Heart left ventricle (tissue), 16 donors: ENCODE results near the gene REPS2. TPM values are rescaled to one million over a fixed set of nuclear protein-coding genes. Genes with fewer than 3 reads are reported as not detected.

Experiments
- ATAC-seq, 4 donors: fragments of 200-7000 bp; cut with Tn5 transposase; one replicate each; pipeline ENCODE4 v1.9.1; 2020 to 2022; ENCODE audit warnings: moderate library complexity in 4 of 4, mild to moderate bottlenecking in 3 of 4, moderate number of reproducible peaks in 1 of 4
- DNase-seq, 5 donors: peaks; one replicate each; pipeline ENCODE4 v3.0.0-alpha.2; 2020
- H3K27ac ChIP-seq, 12 donors: fragments of 200-600 bp; sonication (generic) in 4 of 12; one replicate each; pipeline versions ENCODE4 v1.5.0 to v1.8.0; 2016 to 2022; ENCODE audit warnings: mild to moderate bottlenecking in 2 of 12
- H3K27me3 ChIP-seq, 9 donors: fragments of 200-600 bp; sonication (generic) in 2 of 9; one replicate each; pipeline versions ENCODE4 v1.5.1 to v1.8.0; 2016 to 2022; ENCODE audit warnings: mild to moderate bottlenecking in 3 of 9
- H3K36me3 ChIP-seq, 9 donors: fragments of 200-600 bp; sonication (generic) in 2 of 9; one replicate each; pipeline versions ENCODE4 v1.5.0 to v1.8.0; 2018 to 2022; ENCODE audit warnings: mild to moderate bottlenecking in 2 of 9
- H3K4me1 ChIP-seq, 12 donors: fragments of 200-600 bp; sonication (generic) in 4 of 12; one replicate each; pipeline versions ENCODE4 v1.5.0 to v1.8.0; 2016 to 2022; ENCODE audit warnings: mild to moderate bottlenecking in 3 of 12
- H3K4me3 ChIP-seq, 12 donors: fragments of 200-600 bp; sonication (generic) in 4 of 12; one replicate each; pipeline versions ENCODE4 v1.5.0 to v1.8.0; 2017 to 2022; ENCODE audit warnings: mild to moderate bottlenecking in 9 of 12, moderate library complexity in 4 of 12
- H3K9me3 ChIP-seq, 12 donors: fragments of 200-600 bp; sonication (generic) in 4 of 12; one replicate each; pipeline versions ENCODE4 v1.5.0 to v1.8.0; 2016 to 2022; ENCODE audit warnings: mild to moderate bottlenecking in 1 of 12
- CTCF ChIP-seq, 12 donors: fragments of 200-600 bp; sonication (generic) in 4 of 12; IDR thresholded peaks; one replicate each; pipeline versions ENCODE4 v1.5.0 to v1.8.0; 2018 to 2022; ENCODE audit warnings: antibody characterized with exemption in 12 of 12, mild to moderate bottlenecking in 5 of 12
- POLR2A ChIP-seq, 2 donors: fragments of 450-650 bp; IDR thresholded peaks; one replicate each; pipeline ENCODE4 v1.6.1; 2017; ENCODE audit warnings: antibody characterized with exemption in 2 of 2, mild to moderate bottlenecking in 2 of 2, moderate library complexity in 2 of 2
- WGBS, 4 donors: extraction: QIAGEN DNeasy Blood & Tissue Kit in 2 of 4; methylation state at CpG; one replicate each; pipeline versions ENCODE4 v1.1.5 to v1.1.7; 2013 to 2018; 5-methylcytosine and 5-hydroxymethylcytosine counted together
- intact Hi-C, 10 donors: fragments of 100-400 bp; cut with DNase I; formaldehyde crosslinking; loops; one replicate each; pipeline versions ENCODE4 v1.11.1 to v1.14.2; 2022
- polyA plus RNA-seq, 2 donors: library from polyadenylated mRNA; stranded (reverse); fragments of 200-250 nt; gene quantifications; one replicate each; pipeline ENCODE4 v1.2.3, GENCODE V29; 2013
- total RNA-seq, 9 donors: library from RNA; depleted of rRNA in 2 of 9; stranded (reverse); fragments of >200 nt in 2 of 9; fragmentation: NEBNext Ultra II Directional in 3 of 9; extraction: Animal tissue kit (Norgen Biotek cat#: 25700) in 3 of 9; gene quantifications; one replicate each; pipeline versions ENCODE4 v1.1.0 to v1.2.4, GENCODE V29; 2016 to 2023
- donor health status: ischemic (EF 13 %, LVEDD 7.1; RV severe dilation, severe dysfunction).
- donor health status: healthy with polysubstance abuse.
- donor health status: DM: no; HTN: yes; CAD: no.
- donor health status: DM: no; HTN: no; CAD: no.
- donor health status: ischemic (EF 25% LVEDD 6.9; RV normal size, moderate dysfunction).
- donor health status: ischemic (EF 25% LVEDD 5.7; RV mildly dilated, moderate dysfunction).
- donor health status: healthy.
- donor health status: DM: yes; HTN: yes; CAD: no.
- donor health status: ischemic (EF 35%, LVEDD 5.7; RV mildly dilated, moderate dysfunction).
- donor health status: nonischemic (EF 11% LVEDD 7.7; RV severe dilation, severe dysfunction).
- donor health status: DM: yes; HTN: yes; CAD: no.
- donor health status: PGD.
- donor health status: ischemic (EF 29% LVEDD 5.4; RV normal size, mild dysfunction).
- donor health status: nonischemic (EF 23%, LVEDD 6.1; RV moderate dilation, normal function).

Gene REPS2
- total and polyA plus RNA-seq, 11 donors, result 0.89 to 11.9 (median 6.5) TPM

GRCh38 chrX:17185431-17185830 is 239.0 kb downstream of the REPS2 start:
- 82 to 95% (median 87%) methylated on average over 5 of the region's 5 CpGs for WGBS, 4 donors

GRCh38 chrX:17187136-17187756 is 240.8 kb downstream of the REPS2 start:
- intact Hi-C loops, result no loop called here
- H3K9me3 ChIP-seq, result peaks cover 0 to 10% (median 0%) of the 10 kb centered on the region in 12 donors
- ATAC-seq (no peak), DNase-seq (peak in 2 of 5 donors; percentile 4 to 32)
- 38 to 65% (median 50%) methylated on average over 7 of the region's 7 CpGs for WGBS, 4 donors
- H3K36me3 ChIP-seq, result no peaks in the 10 kb centered on the region
- TF ChIP-seq POLR2A (IDR thresholded peaks at IDR 0.05), result no peak
- TF ChIP-seq CTCF (IDR thresholded peaks at IDR 0.05), result no peak
- no peak overlapping the region for H3K4me3 ChIP-seq
- H3K4me1 ChIP-seq, result no peaks in the 10 kb centered on the region
- no peak overlapping the region for H3K27ac ChIP-seq
- H3K27me3 ChIP-seq, result peaks cover 0 to under 1% (median 0%) of the 10 kb centered on the region in 9 donors

More at GRCh38 chrX:17185431-17185830, 239.0 kb downstream of the REPS2 start:
- Histone ChIP-seq H3K4me1 (no peaks in the 10 kb centered on the region), H3K27ac (no peak overlapping the region), H3K4me3 (no peak overlapping the region), H3K27me3 (peaks cover 0 to 3% (median 0%) of the 10 kb centered on the region in 9 donors), H3K9me3 (peaks cover 0 to 10% (median 0%) of the 10 kb centered on the region in 12 donors), H3K36me3 (no peaks in the 10 kb centered on the region)
- DNase-seq, result no peak
- intact Hi-C loops, result no loop called here
- ATAC-seq, result no peak
- TF ChIP-seq CTCF (IDR thresholded peaks at IDR 0.05) (no peak), POLR2A (IDR thresholded peaks at IDR 0.05) (no peak)

- intact Hi-C loops, result no loop called here
- no peak for TF ChIP-seq CTCF (IDR thresholded peaks at IDR 0.05)
- TF ChIP-seq POLR2A (IDR thresholded peaks at IDR 0.05), result no peak
- Histone ChIP-seq H3K36me3 (no peaks in the 10 kb centered on the region), H3K27me3 (no peaks in the 10 kb centered on the region), H3K4me3 (no peak overlapping the region), H3K4me1 (no peaks in the 10 kb centered on the region), H3K27ac (no peak overlapping the region), H3K9me3 (peaks cover 0 to 10% (median 0%) of the 10 kb centered on the region in 12 donors)
- no peak for ATAC-seq
- WGBS, 4 donors, result 89 to 92% (median 90%) methylated on average over 8 of the region's 8 CpGs
- DNase-seq, result no peak
Measured at GRCh38 chrX:17192106-17192505, 245.6 kb downstream of the REPS2 start.

Other genes with a start within 250 kb of the REPS2 start
- 1 to 10 TPM; 3.9 to 8.3 (median 5.3) TPM for gene CTPS2, start 234.0 kb upstream of the REPS2 start, total RNA-seq
- 1 to 10 TPM; 3.1 to 4.2 TPM for gene CTPS2, start 234.0 kb upstream of the REPS2 start, polyA plus RNA-seq
- gene SYAP1, start 227.0 kb upstream of the REPS2 start, total RNA-seq, result 10 to 100 TPM; 15.0 to 23.4 (median 17.3) TPM
- gene SYAP1, start 227.0 kb upstream of the REPS2 start, polyA plus RNA-seq, result 10 to 100 TPM; 10.1 to 14.5 TPM
- gene TXLNG, start 160.2 kb upstream of the REPS2 start, total RNA-seq, result 1 to 10 TPM; 4.3 to 8.1 (median 6.3) TPM
- gene TXLNG, start 160.2 kb upstream of the REPS2 start, polyA plus RNA-seq, result 1 to 10 TPM; 3.0 to 5.2 TPM
- 100 to 1,000 TPM in 6 of 9 donors, 10 to 100 TPM in 3; 88.7 to 124 (median 107) TPM for gene RBBP7, start 76.3 kb upstream of the REPS2 start, total RNA-seq
- gene RBBP7, start 76.3 kb upstream of the REPS2 start, polyA plus RNA-seq, result 100 to 1,000 TPM in 1 of 2 donors, 10 to 100 TPM in 1; 93.3 to 110 TPM